ENCODE results near the gene HMX1.

DNA sequence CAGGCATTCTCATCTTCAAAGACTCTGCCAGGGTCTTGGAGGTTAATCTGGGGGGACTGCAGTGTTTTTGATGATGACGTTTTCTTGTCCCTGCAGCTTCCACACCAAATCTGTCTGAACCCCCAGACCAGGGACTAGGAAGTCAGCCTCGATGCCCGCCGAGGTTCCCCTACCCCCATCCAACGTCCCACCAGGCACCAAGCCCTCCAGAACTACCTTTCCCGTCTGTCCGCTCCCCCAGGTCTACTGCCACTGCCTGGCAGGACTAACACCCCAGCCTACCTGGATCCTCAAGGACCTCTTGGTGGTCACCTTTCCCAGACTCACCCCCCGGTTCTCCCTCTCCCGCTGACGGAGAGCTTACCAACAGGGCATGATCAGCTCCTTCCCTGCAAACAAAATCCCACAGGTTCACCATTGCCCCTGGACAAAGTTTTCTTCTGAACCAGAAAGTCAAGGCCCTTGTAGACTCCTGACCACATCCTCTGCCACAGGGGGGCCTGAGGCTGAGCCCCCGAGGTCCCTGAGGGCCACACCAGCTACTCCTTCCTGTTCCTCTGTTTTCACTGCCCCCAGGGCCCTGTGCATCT is 40.9 kb downstream of the HMX1 start:
- TF ChIP-seq POLR2A (IDR thresholded peaks at IDR 0.05; ENCODE audit: low read depth, low read length) = no peak
- TF ChIP-seq EP300 (IDR thresholded peaks at IDR 0.05; ENCODE audit: borderline replicate concordance in 1 of 2, control insufficient read depth in 1 of 2, low read depth in 2 of 2, low read length in 2 of 2) = no peak
- no peak for TF ChIP-seq SIN3A (IDR thresholded peaks at IDR 0.05; ENCODE audit: low read depth, low read length)
- no peak for TF ChIP-seq RCOR1 (conservative IDR thresholded peaks at IDR 0.05; ENCODE audit: low read depth, low read length)
- no peak for TF ChIP-seq SMAD1 (IDR thresholded peaks at IDR 0.05; ENCODE audit: low read depth, partially characterized antibody)
- no peak for TF ChIP-seq NFIC (IDR thresholded peaks at IDR 0.05; ENCODE audit: low read depth, low read length)
- no peak for TF ChIP-seq YY1 (IDR thresholded peaks at IDR 0.05; ENCODE audit: low read depth, low read length)
- TF ChIP-seq NR2C2 (IDR thresholded peaks at IDR 0.05; ENCODE audit: borderline replicate concordance, control insufficient read depth, insufficient read length, low read depth) = no peak
- TF ChIP-seq ELK1 (IDR thresholded peaks at IDR 0.05; ENCODE audit: low read depth, low read length) = no peak
- no peak for TF ChIP-seq ZNF384 (IDR thresholded peaks at IDR 0.05; ENCODE audit: borderline replicate concordance, low read depth, low read length)
- TF ChIP-seq ZZZ3 (IDR thresholded peaks at IDR 0.05; ENCODE audit: control insufficient read depth, insufficient read length, low read depth) = no peak
- TF ChIP-seq CHD1 (IDR thresholded peaks at IDR 0.05; ENCODE audit: low read depth, low read length) = no peak
